Thyroid gland (tissue), 4 donors: Measurements from ENCODE around the gene TRABD2B.

Source experiments
- CTCF ChIP-seq, 6 experiments: fragments of 200-600 bp in 3 of 6; fragments of 450-650 bp in 3 of 6; sonication (generic) in 3 of 6; IDR thresholded peaks; one replicate each; pipeline ENCODE4 v1.5.1; 2016 to 2019; ENCODE audit warnings: antibody characterized with exemption in 6 of 6, mild to moderate bottlenecking in 2 of 6, inconsistent platforms in 1 of 6, moderate library complexity in 1 of 6
- POLR2A ChIP-seq, 2 donors: fragments of 450-650 bp; IDR thresholded peaks; one replicate each; pipeline ENCODE4 v1.6.1; 2017; ENCODE audit warnings: antibody characterized with exemption in 2 of 2, mild to moderate bottlenecking in 2 of 2, moderate library complexity in 1 of 2

DNA sequence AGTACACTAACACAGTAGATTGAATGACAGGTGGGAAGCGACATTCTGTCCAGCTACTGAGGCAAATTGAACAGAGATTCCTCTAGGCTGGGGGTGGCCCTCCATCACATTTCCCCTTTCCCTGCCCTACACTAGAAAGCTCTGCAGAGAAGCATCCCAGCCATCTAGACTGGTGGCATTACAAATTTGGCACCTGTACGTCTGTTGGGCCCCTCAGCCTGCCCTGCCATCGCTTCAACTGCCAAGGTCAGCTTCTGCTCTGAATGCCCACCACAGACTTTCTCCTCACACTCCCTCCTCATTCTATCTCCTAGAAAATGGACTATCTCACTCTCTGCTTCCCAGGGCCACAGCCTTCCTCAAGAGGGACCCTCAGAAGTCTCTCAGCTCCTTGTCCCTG, 16.7 kb downstream of the TRABD2B start:
- TF ChIP-seq CTCF (IDR thresholded peaks at IDR 0.05) (no peak), POLR2A (IDR thresholded peaks at IDR 0.05) (no peak)
